ENCODE measurements around the gene CYP2U1.
"Not testable (repeated sequence)": the region's sequence is repeated elsewhere in the genome, so short reads cannot be mapped to it uniquely, and the experiment has no call there.

The CYP2U1 gene

DNA sequence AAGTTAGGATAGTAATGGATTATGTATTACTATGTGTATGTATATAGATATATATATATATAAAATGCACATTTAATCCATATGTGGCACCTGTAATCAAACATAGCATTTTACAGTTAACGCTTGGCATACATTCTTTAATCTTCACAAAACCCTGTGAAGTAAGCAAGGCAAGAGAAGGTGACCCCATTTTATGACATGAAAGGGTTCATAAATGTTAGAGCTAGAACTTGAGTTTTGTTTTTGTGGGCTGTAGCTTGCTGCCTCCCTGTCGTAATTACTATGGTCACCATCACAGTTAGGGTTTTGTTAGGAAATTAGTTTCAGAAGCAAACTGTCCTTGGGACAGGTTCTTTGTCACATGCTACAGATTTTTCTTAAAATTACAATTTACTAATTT lies 13.8 kb upstream of the CYP2U1 start:
- no peak for DNase-seq

- DNase-seq, result no peak
These were observed 8.6 kb upstream of the CYP2U1 start for GRCh38 chr4:107922486-107923473.

DNA sequence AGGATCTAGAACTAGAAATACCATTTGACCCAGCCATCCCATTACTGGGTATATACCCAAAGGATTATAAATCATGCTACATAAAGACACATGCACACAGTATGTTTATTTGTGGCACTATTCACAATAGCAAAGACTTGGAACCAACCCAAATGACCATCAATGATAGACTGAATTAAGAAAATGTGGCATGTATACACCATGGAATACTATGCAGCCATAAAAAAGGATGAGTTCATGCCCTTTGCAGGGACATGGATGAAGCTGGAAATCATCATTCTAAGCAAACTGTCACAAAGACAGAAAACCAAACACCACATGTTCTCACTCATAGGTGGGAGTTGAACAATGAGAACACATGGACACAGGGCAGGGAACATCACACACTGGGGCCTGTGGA lies 5.6 kb upstream of the CYP2U1 start:
- not testable (repeated sequence) for DNase-seq

DNA sequence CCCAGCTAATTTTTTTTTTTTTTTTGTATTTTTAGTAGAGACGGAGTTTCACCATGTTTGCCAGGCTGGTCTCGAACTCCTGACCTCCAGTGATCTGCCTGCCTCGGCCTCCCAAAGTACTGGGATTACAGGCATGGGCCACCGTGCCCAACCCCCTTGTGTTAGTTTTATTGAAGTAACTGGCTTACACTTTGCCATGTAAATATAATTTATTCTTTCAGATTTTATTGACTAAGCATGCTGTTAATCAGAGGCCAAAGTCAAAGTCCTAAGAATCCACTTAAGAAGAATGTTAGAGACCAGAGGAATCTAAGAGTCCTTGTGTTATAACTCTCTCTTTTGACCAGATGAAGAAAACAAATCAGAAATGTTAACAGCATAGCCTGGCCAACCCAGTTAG lies 4.5 kb upstream of the CYP2U1 start:
- DNase-seq, result not testable (repeated sequence)

DNA sequence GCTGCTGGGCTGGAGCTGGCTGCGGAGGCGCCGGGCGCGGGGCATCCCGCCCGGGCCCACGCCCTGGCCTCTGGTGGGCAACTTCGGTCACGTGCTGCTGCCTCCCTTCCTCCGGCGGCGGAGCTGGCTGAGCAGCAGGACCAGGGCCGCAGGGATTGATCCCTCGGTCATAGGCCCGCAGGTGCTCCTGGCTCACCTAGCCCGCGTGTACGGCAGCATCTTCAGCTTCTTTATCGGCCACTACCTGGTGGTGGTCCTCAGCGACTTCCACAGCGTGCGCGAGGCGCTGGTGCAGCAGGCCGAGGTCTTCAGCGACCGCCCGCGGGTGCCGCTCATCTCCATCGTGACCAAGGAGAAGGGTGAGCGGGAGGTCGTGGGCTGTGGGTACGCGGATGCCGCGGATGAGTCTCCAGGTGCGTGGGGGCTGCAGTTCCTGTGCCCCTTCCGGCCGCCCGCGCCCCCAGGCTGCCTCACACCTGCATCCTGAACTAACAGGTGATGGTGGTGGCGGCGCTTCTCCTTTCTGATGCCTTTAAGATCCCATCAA lies 499 bp downstream of the CYP2U1 start:
- DNase-seq, result peak in 35 of 56 donors; percentile 5 to 78 (median 44)

GRCh38 chr4:107935246-107935645 lies 3.9 kb downstream of the CYP2U1 start:
- DNase-seq, result no peak

- no peak for DNase-seq
These were observed 5.7 kb downstream of the CYP2U1 start for GRCh38 chr4:107937040-107937439.

GRCh38 chr4:107939307-107939706 lies 8.0 kb downstream of the CYP2U1 start:
- no peak for DNase-seq

GRCh38 chr4:107945809-107946208 lies 14.5 kb downstream of the CYP2U1 start:
- no peak for DNase-seq

GRCh38 chr4:107950746-107951540 lies 19.6 kb downstream of the CYP2U1 start:
- no peak for DNase-seq

DNA sequence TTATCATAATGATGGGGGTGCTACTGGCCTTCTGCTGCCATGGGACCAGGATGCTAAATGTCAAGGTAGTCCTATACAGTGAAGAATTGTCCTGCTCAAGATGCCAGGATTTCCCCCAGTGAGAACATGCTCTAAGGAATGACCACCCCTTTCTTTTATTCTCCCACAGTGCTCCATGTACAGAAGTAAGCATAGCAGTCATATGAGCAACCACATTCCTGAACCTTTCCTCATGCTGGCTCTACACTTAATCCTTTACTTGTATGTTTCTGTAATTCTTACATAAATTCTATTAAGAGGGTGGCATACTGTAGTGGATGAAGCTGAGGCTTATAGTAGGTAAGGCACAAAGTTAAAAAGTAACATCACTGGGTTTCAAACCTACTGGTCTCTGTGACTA lies 20.2 kb downstream of the CYP2U1 start:
- no peak for DNase-seq

DNA sequence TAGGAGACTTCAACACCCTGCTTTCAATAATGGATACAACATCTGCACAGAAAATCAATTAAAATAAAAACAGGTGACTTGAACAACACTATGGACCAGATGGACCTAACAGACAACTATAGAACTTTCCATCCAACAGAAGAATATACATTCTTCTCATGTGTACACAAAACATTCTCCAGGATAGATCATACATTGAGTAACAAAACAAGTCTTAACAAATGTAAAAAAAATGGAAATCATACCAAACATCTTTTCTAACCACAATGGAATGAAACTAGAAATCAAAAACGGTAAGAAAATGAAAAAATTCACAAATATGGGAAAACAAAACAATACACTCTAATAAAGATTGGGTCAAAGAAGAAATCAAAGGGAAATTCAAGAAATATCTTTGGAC lies 24.7 kb downstream of the CYP2U1 start:
- no peak for DNase-seq

DNA sequence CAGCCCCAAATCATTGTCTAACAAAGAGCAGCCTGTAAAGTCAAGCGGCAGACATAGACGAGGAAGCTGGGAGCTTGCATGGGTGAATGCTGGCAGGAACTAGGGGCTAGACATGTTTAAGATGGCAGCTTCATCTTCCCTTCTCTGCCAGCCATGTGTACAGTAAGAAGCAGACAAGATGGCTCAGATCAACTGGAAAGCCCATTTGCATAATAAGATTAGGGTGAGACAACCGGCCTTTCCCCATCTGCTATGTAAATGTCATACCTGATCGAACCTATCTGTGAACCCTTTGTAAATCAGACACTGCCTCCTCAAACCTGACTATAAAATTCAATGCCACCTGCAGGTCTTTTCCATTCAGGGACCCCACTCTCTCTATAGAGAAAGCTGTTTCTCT lies 35.6 kb downstream of the CYP2U1 start:
- DNase-seq, result no peak

DNA sequence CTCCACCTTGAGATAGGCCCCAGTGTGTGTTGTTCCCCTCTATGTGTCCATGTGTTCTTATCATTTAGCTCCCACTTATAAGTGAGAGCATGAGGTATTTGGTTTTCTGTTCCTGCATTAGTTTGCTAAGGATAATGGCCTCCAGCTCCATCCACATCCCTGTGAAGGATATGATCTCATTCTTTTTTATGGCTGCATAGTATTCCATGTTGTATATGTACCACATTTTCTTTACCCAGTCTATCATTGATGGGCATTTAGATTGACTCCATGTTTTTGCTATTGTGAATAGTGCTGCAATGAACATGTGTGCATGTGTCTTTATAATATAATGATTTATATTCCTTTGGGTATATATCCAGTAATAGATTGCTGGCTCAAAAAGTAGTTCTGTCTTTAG lies 36.2 kb downstream of the CYP2U1 start:
- not testable (repeated sequence) for DNase-seq

DNA sequence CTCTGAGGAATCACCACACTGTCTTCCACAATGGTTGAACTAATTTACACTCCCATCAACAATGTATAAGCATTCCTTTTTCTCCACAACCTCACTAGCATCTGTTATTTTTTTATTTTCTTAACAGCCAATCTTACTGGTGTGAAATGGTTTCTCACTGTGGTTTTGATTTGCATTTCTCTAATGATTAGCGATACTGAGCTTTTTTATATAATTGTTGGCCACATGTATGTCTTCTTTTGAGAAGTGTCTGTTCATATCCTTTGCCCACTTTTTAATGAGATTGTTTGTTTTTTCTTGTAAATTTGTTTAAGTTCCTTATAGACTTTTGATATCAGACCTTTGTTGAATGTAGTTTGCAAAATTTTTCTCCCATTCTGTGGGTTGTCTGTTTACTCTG lies 36.6 kb downstream of the CYP2U1 start:
- not testable (repeated sequence) for DNase-seq

DNA sequence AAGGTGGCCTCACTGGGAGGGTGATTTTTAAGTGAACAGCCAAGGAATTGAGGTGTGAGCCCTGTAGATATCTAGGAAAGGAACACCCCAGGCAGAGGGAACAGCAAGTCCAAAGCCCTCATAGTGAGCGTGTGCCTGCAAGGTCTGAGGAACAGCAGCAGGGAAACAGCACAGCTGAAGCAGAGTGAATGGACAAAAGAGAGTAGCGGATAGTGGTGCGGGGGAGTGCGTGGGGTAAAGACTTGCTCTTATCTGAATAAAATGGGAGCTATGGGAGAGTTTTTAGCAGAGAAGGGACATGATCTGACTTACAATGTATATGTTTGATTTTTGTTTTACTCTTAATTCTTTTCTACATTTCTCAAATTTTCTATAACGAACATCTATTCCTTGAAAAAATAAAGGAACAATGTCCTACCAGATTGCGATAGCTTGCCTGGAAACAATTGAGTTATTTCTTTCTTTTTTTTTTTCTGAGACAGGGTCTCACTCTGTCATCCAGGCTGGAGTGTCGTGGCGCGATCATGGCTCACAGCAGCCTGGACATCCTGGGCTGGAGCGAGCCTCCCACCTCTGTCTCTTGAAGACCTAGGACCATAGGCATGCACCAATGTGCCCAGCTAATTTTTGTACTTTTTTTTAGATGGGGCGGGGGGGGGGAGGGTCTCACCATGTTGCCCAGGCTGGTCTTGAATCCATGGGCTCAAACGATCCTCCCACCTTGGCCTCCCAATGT lies 38.9 kb downstream of the CYP2U1 start:
- DNase-seq, result peak in 7 of 56 donors; percentile 1 to 17 (median 7)

GRCh38 chr4:107972605-107973004 lies 41.3 kb downstream of the CYP2U1 start:
- no peak for DNase-seq

- DNase-seq, result no peak
These were observed 43.2 kb downstream of the CYP2U1 start for GRCh38 chr4:107974523-107974922.

GRCh38 chr4:107977482-107977881 lies 46.1 kb downstream of the CYP2U1 start:
- no peak for DNase-seq

DNA sequence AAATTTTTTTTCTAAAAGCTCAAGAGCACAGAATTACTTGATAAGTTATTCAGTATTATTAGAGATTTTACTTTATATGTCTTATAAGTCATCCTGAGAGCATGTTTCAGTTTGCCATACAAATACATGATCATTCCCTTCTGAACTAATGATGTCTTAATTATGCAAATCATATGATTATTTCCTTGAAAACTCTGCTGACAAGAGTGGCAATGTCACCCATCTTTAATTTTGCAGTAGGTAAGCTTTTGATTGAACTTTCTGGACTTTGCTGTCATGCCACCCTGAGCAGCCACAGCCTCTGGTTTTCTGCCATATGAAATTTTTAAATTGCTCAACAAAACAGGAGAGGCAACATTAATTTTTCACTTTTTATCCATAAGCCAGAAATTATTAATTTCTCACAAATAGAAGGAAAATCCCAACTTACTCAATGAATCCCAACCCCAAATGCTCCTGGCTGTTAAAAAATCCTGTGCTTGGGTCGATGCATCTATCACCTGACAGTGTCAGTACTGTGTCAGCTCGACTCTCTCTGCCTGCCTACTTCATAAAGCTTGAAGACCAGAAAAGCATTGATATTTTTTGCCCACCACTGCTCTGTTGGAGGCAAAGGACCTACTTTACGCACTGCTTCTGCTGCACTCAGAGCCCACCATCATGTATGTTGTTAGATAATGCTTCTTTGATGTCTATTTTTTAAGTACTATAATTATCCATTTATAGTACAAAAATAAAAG lies 46.8 kb downstream of the CYP2U1 start:
- DNase-seq, result peak in 5 of 56 donors; percentile 2 to 61 (median 20)

Data from nucleus accumbens (tissue), 56 donors.